Endometrium (tissue), 2 donors: Measurements from ENCODE around the gene FAF1.
"Not testable (repeated sequence)": the region's sequence is repeated elsewhere in the genome, so short reads cannot be mapped to it uniquely, and the experiment has no call there.

ENCODE experiments used
- FAIRE-seq: peaks from 2 replicates; lab custom pipeline; 2012; peaks lifted over from hg19 to GRCh38; lab: Jason Lieb, UNC
- donor health status: control.
- donor health status: control.

The FAF1 gene

DNA sequence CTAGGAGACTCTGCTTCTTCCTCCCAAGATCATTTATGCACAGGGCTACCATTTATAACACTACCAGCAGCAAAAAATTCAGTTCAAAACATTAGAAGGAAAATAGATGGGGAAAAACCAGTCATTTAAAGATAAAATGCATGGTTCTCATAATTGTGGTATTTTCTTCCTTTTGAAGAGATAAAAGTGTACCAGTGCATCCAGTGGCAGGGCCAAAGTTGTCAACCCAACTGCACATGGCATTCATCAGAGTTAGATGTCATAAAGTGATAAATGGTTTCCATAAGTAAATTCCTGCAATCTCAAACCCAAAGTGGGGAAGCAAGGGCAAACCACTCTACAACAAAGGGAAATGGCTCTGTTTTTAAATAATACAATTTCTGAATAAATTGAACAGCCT lies 417.7 kb downstream of the FAF1 start:
- FAIRE-seq = no peak

DNA sequence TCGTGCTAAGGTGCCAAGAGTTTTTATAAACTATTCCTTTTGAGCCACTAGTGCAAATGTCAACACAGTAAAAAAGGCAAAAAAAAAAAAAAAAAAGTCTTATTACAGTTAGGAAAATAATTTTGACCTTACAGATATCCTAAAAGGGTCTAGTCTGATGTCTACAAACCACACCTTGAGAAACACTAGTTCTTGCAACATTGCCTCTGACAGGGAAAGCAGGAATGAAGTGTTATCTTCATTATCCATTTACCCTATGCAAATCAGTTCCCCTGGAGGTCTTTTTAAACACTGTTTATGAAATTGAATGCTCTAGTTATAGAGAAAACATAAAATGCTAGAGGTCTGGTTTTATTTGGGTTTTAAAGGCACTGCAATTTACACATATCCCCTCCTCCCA lies 421.6 kb downstream of the FAF1 start:
- FAIRE-seq = no peak

DNA sequence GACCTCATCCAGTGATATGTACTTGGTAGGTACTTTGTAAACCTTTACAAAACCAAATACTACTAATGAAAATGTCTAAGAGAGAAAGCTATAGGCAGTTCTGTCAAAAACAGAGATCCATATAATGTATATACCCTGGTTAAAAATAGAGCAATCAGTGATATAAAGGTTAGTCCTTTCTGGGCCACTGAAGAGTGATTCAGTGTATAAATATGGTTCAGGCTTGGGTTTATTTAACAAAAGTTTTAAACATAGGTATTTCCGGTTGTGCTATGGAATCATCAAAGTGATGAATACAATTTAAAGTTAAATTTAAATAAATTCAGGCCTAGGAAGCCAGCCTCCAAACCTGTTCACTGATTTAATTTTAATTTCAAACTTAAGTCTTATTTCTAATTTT lies 428.5 kb downstream of the FAF1 start:
- no peak for FAIRE-seq

DNA sequence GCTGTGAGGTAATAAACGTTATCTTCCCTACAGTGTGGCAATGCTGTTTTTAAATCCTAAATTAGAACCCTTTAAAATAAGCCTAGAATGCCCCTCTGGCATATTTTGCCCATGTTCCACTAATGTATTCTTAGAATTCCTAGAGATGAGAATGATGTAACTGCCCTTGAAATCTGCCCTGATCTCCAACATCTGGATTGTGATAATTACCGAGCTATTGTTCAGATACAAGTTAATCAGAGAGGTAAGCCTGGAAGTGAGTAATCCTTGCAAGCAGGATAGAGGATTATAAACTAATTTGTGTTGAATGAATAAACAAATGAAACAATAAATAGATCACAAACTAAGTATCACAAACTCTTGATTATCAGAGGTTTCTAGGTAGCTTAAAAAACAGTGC lies 429.0 kb downstream of the FAF1 start:
- no peak for FAIRE-seq

DNA sequence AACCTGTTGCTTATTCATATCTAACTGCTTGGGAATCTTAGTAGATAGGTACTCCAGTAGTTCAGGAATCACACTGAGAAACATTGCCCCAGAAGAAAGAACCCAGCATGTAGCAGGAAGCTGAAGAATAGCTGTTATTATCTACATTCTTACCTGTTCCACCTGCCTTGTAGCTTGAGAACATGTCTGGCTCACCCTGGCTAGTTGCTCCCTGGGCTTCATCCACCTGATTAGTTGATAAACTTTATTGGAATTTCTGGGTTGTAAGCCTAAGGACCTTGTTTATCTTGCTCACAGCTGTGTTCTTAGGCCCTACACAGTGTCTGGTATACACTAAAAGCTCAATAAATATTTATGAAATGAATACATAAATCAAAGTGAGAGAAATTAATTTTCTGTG lies 430.6 kb downstream of the FAF1 start:
- FAIRE-seq = no peak

DNA sequence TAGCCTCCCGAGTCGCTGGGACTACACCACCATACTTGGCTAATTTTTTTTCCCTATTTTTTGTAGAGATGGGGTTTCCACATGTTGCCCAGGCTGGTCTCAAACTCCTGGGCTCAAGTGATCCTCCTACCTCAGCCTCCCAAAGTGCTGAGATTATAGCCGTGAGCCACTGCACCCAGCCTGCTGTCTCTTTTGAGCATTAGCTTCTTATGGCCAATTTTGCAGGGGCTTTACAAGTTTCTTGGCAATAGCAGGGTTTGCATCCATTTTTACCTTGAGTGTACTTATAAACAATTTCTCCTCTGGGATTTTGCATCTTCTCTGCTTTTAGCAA lies 432.1 kb downstream of the FAF1 start:
- not testable (repeated sequence) for FAIRE-seq

DNA sequence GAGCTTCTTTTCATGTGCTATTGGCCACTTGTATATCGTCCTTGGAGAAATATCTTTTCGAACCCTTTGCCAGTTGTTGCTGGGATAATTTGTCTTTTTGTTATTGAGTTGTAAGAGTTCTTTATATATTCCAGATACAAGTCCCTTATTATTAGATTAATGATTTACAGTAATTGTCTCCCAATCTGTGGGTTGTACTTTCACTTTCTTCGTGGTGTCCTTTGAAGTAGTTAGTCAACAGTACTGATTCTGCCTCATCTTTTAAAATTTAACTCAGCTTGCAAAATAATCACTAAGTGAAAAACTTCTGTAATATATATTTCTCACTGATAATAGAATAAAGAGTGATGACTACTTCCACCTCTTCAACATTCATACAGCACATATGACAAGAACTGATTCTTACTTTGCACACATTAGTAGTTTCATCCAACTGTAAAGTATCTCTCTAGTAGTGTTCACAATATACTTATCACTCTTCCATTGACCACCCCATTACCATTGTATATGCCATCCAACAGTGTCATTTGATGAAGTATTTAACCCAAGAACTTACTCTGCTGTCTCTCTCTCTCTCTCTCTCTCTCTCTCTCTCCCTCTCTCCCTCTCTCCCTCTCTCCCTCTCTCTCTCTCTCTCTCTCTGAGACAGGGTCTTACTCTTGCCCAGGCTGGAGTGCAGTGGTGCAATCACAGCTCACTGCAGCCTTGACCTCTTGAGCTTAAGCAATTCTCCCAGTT lies 432.6 kb downstream of the FAF1 start:
- no peak for FAIRE-seq

DNA sequence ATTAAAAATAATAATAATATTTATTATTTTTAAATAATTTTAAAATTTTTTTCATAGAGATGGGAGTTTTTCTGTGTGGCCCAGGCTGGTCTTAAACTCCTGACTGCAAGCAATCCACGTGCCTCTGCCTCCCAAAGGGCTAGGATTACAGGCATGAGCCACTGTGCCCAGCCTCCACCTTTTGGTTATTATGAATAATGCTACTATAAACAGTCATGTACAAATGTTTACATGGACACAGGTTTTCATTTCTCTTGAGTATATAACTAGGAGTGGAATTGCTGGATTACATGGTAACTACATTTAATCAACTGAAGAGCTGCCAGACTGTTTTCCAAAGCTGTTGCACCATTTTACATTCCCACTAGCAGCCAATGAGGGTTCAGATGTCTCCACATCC lies 433.6 kb downstream of the FAF1 start:
- FAIRE-seq = no peak

DNA sequence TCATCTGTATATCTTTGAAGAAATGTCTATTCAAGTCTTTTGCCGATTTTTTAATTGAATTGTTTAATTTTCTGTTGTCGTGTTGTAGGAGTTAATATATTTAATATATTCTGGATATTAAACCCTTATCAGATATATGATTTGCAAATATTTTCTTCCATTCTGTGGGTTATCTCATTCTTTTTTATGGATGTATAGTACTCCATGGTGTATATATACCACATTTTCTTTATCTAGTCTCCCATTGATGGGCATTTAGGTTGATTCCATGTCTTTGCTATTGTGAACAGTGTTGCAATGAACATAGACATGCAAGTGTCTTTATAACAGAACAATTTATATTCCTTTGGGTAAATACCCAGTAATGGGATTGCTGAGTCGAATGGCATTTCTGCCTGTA lies 436.5 kb downstream of the FAF1 start:
- FAIRE-seq = no peak

DNA sequence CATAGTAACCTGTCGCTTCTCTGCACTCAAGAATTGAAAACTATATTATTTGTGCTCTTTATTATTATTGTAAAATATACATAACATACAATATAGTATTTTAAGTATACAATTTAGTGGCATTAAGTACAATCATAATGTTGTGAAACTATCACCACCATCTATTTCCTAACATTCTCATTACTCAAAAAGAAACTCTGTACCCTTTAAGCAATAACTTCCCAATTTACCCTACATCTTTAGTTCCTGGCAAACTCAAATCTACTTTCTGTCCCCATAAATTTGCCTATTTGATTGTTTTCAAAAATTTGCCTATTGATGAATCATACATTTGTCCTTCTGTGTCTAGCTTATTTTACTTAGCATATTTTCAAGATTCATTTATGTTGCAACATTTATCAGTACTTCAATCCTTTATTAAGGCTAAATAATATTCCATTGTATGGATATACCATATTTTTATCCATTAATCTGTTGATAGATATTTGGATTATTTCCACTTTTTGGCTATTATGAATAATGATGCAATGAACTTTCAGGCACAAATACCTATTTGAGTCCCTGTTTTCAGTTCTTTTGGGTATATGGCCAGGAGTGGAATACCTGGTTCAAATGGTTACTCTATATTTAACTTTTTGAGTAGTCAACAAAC lies 437.2 kb downstream of the FAF1 start:
- FAIRE-seq = no peak

DNA sequence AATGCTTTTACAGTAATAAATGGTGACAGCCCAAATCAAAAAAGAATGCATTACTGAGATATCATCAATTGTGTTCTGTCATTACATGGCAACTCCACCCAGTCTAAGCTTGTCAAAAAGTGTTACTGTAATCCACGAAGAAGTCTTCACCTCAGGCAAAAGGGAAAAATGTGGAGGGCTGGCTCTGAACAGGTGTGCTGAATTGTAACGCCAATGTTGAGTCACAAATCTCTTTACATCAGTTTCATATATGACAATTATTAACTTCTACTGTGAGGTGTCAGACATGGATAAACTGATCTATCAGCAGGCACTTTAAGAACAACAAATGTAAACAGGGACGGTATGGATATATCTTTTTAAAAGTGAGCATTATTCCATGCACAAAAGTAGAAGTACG lies 438.4 kb downstream of the FAF1 start:
- no peak for FAIRE-seq

DNA sequence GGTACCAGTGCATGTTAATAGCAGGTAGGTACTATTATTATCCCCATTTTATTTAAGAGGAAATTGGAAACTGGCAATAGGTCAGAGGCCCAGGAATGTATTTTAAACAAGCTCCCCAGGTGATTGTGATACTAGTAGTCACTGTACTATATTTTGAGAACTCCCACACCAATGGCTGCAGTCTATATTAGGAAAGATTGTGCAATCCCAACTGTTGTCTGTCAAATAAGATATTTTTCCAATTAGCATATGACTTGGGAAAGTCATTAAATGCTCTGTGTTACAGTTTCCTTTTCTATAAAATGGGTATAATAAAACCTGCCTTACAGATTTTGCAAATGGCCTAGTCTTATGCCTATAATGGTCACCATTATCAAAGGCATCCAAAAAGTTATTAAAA lies 442.6 kb downstream of the FAF1 start:
- no peak for FAIRE-seq

DNA sequence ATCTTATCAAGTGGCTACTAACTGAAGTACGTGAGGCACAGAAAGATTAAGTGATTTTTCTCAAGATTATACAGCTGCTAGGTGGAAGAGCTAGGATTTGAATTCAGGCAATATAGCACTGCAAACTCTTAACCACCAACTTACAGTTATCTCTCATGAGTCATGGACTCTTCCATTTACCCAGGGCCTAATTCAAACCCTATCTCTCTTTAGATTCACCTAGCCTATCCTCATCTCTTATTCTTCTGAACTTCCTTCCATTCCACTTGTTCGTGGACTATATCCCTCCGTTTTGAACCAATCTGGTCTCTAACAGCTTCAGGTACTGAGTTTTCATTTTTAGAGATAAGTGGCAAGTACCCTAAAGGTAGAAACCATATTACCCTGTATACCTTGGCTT lies 444.0 kb downstream of the FAF1 start:
- FAIRE-seq = no peak

DNA sequence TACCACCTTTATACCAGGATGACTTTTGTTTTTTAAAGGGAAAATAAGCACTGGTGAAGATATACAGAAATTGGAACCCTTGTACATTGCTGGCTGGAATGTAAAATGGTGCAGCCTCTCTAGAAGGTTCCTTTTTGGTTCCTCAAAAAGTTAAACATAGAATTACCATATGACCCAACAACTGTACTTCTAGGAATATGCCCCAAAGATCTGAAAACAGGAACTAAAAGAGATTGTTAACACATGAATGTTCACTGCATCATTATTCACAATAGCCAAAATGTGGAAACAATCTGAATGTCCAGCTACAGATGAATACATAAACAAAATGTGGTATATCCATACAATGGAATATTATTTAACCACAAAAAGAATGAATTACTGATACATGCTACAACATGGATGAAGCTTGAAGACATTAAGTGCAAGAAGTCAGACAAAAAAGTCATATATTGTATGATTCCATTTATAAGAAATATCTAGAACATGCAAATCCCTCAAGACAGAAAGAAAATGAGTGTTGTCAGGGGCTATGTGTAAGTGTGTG lies 452.0 kb downstream of the FAF1 start:
- no peak for FAIRE-seq

DNA sequence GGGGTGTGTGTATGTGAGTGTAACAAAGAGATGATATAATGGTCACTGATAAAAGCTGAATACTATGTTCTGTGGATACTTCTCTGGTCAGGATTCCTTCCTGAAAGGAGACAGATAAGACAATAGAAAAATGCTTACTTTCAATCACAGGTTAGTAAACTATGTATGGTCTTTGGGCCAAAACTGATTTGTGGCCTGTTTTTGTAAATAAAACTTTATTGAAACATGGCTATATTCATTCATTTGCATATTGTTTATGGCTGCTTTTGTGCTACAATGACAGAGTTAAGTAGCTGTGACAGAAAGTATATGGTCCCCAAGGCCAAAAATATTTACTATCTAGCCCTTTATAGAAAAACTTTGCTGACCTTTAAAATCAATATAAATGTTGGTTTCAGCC lies 454.6 kb downstream of the FAF1 start:
- no peak for FAIRE-seq

DNA sequence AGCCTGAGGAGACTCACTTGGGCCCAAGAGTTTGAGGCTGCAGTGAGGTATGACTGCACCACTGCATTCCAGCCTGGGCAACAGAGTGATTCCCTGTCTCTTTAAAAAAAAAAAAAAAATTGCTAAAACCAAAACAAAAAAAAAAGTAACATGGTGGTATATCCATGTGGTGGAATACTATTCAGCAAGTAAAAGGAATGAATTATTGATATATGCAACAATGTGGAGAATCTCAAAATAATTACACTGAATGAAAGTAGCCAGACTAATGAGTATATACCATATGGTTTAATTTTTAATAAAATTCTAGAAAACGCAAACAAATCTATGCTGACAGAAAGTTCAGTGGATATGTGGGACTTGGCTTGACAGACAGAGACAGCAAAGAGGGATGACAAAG lies 456.6 kb downstream of the FAF1 start:
- FAIRE-seq = no peak

DNA sequence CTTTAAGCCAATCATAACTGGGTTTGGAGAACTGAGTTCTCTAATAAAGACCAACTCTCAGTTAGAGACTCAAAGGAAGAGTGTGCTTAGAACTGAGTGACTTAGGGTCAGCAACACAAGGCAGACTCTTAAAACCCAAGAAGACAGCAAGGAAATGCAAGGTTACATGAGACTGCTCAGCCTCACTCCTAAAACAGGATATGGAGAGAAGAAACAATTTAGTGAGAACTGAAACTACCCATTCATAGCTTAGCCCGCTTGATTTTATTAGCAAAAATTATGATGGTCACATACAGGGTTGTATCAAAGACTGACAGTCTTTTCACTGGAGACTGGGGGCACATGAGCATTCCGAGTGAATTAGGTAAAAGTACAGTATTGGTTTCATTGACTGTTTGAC lies 457.9 kb downstream of the FAF1 start:
- FAIRE-seq = no peak

DNA sequence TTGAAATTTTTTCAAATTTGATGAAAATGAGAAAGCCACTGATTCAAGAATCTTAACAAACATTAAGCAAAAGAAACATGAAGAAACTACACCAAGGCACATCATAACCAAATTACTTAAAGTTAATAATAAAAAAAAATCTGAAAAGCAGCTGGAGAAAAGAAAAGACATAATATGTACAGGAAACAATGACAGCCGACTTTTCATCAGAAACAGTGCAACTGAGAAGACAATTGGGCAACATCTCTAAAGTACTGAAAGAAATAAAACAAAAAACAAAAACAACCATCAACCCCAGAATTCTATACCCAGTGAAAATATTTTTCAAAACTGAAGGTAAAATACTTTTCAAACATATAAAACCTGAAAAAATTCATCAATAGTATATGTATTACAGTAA lies 463.1 kb downstream of the FAF1 start:
- no peak for FAIRE-seq

DNA sequence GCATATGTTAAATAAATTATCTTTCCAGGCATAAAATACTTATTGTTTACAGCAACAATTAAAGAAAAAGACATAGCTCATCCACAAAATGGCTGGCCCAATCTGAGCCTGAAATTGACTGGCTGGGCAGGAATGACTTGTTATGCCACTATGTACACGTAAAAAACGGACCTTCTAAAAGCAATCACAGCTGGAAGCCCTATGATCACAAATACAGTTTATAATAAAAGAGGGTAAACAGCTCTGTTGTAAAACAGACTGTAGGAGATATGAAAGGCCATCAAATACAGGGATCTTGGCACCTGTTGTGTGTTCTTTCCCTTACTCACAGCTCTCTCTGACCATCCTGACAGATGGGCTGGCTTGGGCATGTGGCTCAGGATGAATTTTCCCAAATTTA lies 466.4 kb downstream of the FAF1 start:
- FAIRE-seq = no peak

DNA sequence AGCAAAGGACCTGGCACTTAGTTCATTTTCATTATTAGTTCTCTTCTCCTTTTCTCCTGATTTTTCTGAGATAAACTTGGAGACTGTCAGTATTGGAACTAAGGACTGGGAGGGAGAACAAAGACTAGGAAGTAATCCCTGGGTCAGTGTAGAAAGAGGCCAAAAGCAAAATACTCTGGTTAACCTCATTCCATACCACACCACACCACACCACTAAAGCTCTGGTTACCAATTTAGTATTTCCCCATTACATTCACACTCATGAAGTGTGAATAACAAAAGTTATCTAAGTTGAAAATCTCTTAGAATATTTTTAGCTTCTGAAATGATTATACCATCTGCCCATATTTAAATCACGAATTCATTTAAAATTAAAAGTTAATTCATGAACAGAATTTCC lies 467.9 kb downstream of the FAF1 start:
- no peak for FAIRE-seq

DNA sequence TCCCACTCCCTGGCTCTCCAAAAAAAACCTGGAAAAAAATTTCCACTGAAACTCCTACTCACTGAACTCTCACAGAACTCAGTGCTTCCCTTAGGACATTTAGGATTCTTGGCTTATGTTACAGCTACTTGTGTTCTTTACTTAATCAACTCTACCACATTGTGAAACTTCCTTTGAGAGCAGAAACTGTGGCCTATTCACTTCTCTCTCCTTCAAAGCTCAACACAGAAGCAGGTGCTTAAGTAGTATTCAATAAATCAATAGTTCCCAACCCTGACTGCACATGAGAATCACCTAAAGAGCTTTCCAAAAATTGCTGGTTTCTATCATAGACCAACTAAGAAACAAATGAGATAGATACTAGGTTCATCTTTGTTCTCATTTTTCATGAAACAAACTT lies 468.9 kb downstream of the FAF1 start:
- FAIRE-seq = no peak

DNA sequence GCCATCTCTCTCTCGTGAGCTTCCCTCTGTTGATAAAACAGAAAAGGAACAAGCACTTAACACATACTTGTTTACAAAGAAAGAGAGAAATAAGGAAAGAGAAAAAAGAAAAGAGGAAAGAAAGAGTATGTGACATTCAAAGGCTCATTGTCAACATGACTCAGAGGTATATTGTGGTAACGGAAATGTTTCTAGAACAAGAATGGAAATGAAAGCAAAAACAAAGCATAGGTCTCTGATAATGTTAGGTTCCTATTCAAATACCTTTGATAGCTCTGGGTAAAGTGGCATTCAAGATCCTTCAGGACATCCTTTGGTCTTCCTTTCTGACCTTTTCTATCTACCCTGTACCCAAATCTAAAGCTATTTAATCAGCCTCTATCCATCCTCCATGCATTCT lies 469.4 kb downstream of the FAF1 start:
- FAIRE-seq = no peak

DNA sequence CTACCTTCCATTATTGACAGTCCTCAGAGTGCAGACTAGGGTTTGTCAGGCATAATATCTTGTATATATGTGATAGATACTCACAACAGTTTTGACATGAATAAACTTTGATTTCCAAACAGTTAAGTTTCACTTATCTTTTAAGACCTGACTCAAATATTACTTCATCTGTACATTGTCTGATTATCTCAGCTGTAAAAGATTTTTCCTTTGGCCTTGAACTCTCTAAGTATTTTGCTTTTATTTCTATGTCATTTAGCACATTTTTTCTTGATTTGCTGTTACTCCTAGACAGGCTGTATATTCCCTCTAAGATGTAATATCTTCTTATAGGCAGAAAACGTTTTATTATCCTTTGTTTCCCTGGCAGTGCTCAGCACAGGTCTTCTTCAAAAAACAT lies 471.2 kb downstream of the FAF1 start:
- FAIRE-seq = no peak

DNA sequence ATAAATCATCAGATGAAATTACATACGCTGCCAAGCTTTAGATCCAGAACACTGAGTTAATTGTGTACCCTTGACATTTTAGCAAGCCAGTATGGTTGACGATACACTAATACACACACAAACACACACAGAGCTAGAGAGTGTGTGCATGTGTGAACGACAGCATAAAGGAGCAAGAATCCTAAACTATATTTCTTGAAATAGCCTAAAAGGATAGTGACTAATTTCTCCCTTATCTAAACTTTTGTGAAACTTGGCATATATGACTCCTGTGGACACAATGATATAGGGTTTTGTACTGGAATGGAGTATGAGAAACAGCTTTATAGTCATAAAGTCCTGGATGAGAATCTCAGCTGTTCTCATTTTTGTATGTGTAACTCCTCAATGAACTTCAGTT lies 471.7 kb downstream of the FAF1 start:
- FAIRE-seq = no peak
